ENCODE measurements around the gene ITSN1.

GRCh38 chr21:33659568-33659949 is 17.3 kb downstream of the ITSN1 start:
- no peak for TF ChIP-seq POLR2A (IDR thresholded peaks at IDR 0.05)
- no peak for TF ChIP-seq CTCF (IDR thresholded peaks at IDR 0.05)
